Measurements from ENCODE around the gene NES.

GRCh38 chr1:156641761-156642264 lies 35.4 kb downstream of the NES start, which contains the start of gene BCAN:
- TF ChIP-seq CTCF (conservative IDR thresholded peaks at IDR 0.05): no peak
- TF ChIP-seq EZH2 (IDR thresholded peaks at IDR 0.05; ENCODE audit: low read depth): no peak

Measured in PC-9 (cell line).